Ishikawa (cell line): ENCODE data around the gene RSKR.

ENCODE experiments used
- TAF1 ChIP-seq: IDR thresholded peaks from 2 replicates; pipeline ENCODE4 v1.6.1; 2012; ENCODE audit warnings: low read depth, mild to moderate bottlenecking
- YY1 ChIP-seq: IDR thresholded peaks from 2 replicates; pipeline ENCODE4 v1.6.1; 2012; ENCODE audit warnings: low read depth
- TF ChIP-seq, protein P1 (sequence below): IDR thresholded peaks from 2 replicates; pipeline ENCODE4 v1.6.1; 2012

- TF ChIP-seq, protein P1, sequence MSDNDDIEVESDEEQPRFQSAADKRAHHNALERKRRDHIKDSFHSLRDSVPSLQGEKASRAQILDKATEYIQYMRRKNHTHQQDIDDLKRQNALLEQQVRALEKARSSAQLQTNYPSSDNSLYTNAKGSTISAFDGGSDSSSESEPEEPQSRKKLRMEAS = no peak
- TF ChIP-seq TAF1 (no peak), YY1 (no peak)
Observed at GRCh38 chr17:28563475-28563874, 50.5 kb downstream of the RSKR start.
